GM18870 (cell line): Measurements from ENCODE around the gene TCF12.

Experiments
- ATAC-seq: cut with Tn5 transposase; IDR thresholded peaks from one replicate; pipeline ENCODE4 v1.9.1; 2021; ENCODE audit warnings: moderate library complexity; ENCODE audit not compliant: unreplicated experiment

TCF12 gene

GRCh38 chr15:56918046-56918938 lies at the start of gene TCF12:
TCF12 (plus strand) TSS chr15:56918644; CDS start chr15:56919914, 1,270 bp downstream.
- ATAC-seq: peak; percentile 47

- ATAC-seq: no peak
These were observed 48.9 kb upstream of the TCF12 start for GRCh38 chr15:56869573-56869972.

GRCh38 chr15:56871185-56871584 lies 47.3 kb upstream of the TCF12 start:
- no peak for ATAC-seq

- no peak for ATAC-seq
These were observed 46.6 kb upstream of the TCF12 start for GRCh38 chr15:56871867-56872266.

- ATAC-seq: no peak
These were observed 41.0 kb upstream of the TCF12 start for GRCh38 chr15:56877255-56877970.

GRCh38 chr15:56879502-56879901 lies 38.9 kb upstream of the TCF12 start:
- ATAC-seq: no peak

- no peak for ATAC-seq
These were observed 35.4 kb upstream of the TCF12 start for GRCh38 chr15:56883088-56883487.

GRCh38 chr15:56886363-56886931 lies 32.0 kb upstream of the TCF12 start:
- ATAC-seq: no peak

GRCh38 chr15:56886932-56887781 lies 31.3 kb upstream of the TCF12 start:
- peak; percentile 65 for ATAC-seq

- no peak for ATAC-seq
These were observed 30.5 kb upstream of the TCF12 start for GRCh38 chr15:56887782-56888438.

GRCh38 chr15:56890038-56890437 lies 28.4 kb upstream of the TCF12 start:
- no peak for ATAC-seq

GRCh38 chr15:56891852-56892440 lies 26.5 kb upstream of the TCF12 start:
- no peak for ATAC-seq

GRCh38 chr15:56892659-56893363 lies 25.6 kb upstream of the TCF12 start:
- ATAC-seq: no peak

- no peak for ATAC-seq
These were observed 25.1 kb upstream of the TCF12 start for GRCh38 chr15:56893364-56893678.

- no peak for ATAC-seq
These were observed 23.8 kb upstream of the TCF12 start for GRCh38 chr15:56894601-56895000.

- no peak for ATAC-seq
These were observed 16.5 kb upstream of the TCF12 start for GRCh38 chr15:56901931-56902330.

GRCh38 chr15:56906766-56907165 lies 11.7 kb upstream of the TCF12 start:
- ATAC-seq: no peak

- no peak for ATAC-seq
These were observed 7.6 kb upstream of the TCF12 start for GRCh38 chr15:56910801-56911200.

- ATAC-seq: no peak
These were observed 5.2 kb upstream of the TCF12 start for GRCh38 chr15:56913241-56913640.
